HCT116 (cell line): Measurements from ENCODE around the gene FAM53A. TPM values are rescaled to one million over a fixed set of nuclear protein-coding genes. Genes with fewer than 3 reads are reported as not detected.

Source experiments
- ATAC-seq: fragments of 200-7000 bp; cut with Tn5 transposase; 2 replicates; pipeline ENCODE4 v1.9.1; 2020; ENCODE audit warnings: mild to moderate bottlenecking, moderate library complexity
- BruUV-seq: library from RNA; stranded (reverse); fragments of 400-500 nt; replicated peaks from 2 replicates; lab custom pipeline; 2021; lab: Mats Ljungman, UMichigan
- CTCF ChIA-PET: fragments of 300-600 bp; sonication (Branson Sonifier 250); formaldehyde crosslinking; loops from one replicate; lab custom pipeline; 2021; ENCODE audit warnings: antibody characterized with exemption; lab: Charles Lee
- POLR2A ChIA-PET: fragments of 300-600, 350-600 bp; sonication (Branson Sonifier 250); formaldehyde crosslinking; loops from one replicate; lab custom pipeline; 2021; ENCODE audit warnings: antibody characterized with exemption; lab: Charles Lee
- RAD21 ChIA-PET, 2 experiments: fragments of 300-600 bp; sonication (Branson Sonifier 250); formaldehyde crosslinking; loops; one replicate each; lab custom pipeline; 2023; ENCODE audit warnings: low total read pairs in 2 of 2; ENCODE audit not compliant: uncharacterized antibody in 2 of 2, unreplicated experiment in 2 of 2, low non-redundant PET in 1 of 2; lab: Charles Lee
- DNase-seq: peaks from one replicate; pipeline ENCODE4 v3.0.0-alpha.2; 2010; ENCODE audit warnings: low read depth, low spot score
- H2AFZ ChIP-seq: fragments of 200-600 bp; shearing (Covaris generic), sonication (generic); 2 replicates; pipeline ENCODE4 v1.6.1; 2017; ENCODE audit warnings: low read depth, mixed run types, mixed read lengths, antibody characterized with exemption, low read length; ENCODE audit not compliant: poor library complexity, severe bottlenecking
- H3K27ac ChIP-seq: 2 replicates; pipeline ENCODE4 v1.5.1; 2012; ENCODE audit warnings: low read depth, low read length
- H3K27me3 ChIP-seq: fragments of 200-600 bp; sonication (generic); 2 replicates; pipeline ENCODE4 v1.6.1; 2016; ENCODE audit warnings: mixed run types, low read length, mixed read lengths; ENCODE audit not compliant: insufficient read depth
- H3K36me3 ChIP-seq, 2 experiments: fragments of 200-500 bp in 1 of 2; fragments of 200-600 bp in 1 of 2; sonication (Bioruptor generic) in 1 of 2; sonication (generic) in 1 of 2; 2 replicates each; pipeline versions ENCODE4 v1.5.1 to v1.6.1; 2014 to 2016; ENCODE audit warnings: low read length in 2 of 2, inconsistent platforms in 1 of 2, mixed read lengths in 1 of 2, mixed run types in 1 of 2; ENCODE audit not compliant: insufficient read depth in 2 of 2, control insufficient read depth in 1 of 2
- H3K4me1 ChIP-seq, 2 experiments: fragments of 200-600 bp in 1 of 2; sonication (generic) in 1 of 2; 2 replicates each; pipeline versions ENCODE4 v1.5.1 to v1.6.1; 2012 to 2017; ENCODE audit warnings: low read length in 2 of 2, inconsistent platforms in 1 of 2, mild to moderate bottlenecking in 1 of 2, mixed read lengths in 1 of 2, mixed run types in 1 of 2, moderate library complexity in 1 of 2; ENCODE audit not compliant: insufficient read depth in 2 of 2, control insufficient read depth in 1 of 2
- H3K4me2 ChIP-seq: fragments of 200-600 bp; sonication (generic); 2 replicates; pipeline ENCODE4 v1.6.1; 2017; ENCODE audit warnings: mixed run types, low read length, mixed read lengths
- H3K4me3 ChIP-seq, 2 experiments: fragments of 200-600 bp in 1 of 2; sonication (generic) in 1 of 2; replicated peaks in 1 of 2; 2 replicates each; pipeline ENCODE4 v1.5.1; 2011 to 2016; ENCODE audit warnings: low read length in 2 of 2, control low read depth in 1 of 2, low read depth in 1 of 2, mild to moderate bottlenecking in 1 of 2, mixed read lengths in 1 of 2, mixed run types in 1 of 2
- H3K79me2 ChIP-seq: fragments of 200-600 bp; sonication (generic); 2 replicates; pipeline ENCODE4 v1.6.1; 2017; ENCODE audit warnings: mild to moderate bottlenecking, mixed run types, low read length, moderate library complexity, mixed read lengths; ENCODE audit not compliant: insufficient read depth
- H3K9ac ChIP-seq: fragments of 200-600 bp; sonication (generic); 2 replicates; pipeline ENCODE4 v1.6.1; 2016; ENCODE audit warnings: low read length, mixed read lengths
- H3K9me2 ChIP-seq: fragments of 200-600 bp; sonication (generic), shearing (Covaris generic); 2 replicates; pipeline ENCODE4 v1.6.1; 2017; ENCODE audit warnings: mixed run types, mild to moderate bottlenecking, moderate library complexity; ENCODE audit not compliant: insufficient read depth
- H3K9me3 ChIP-seq, 2 experiments: fragments of 200-500 bp in 1 of 2; fragments of 200-600 bp in 1 of 2; sonication (Bioruptor generic) in 1 of 2; sonication (generic) in 1 of 2; 2 replicates each; pipeline ENCODE4 v1.6.1; 2014 to 2017; ENCODE audit warnings: low read length in 2 of 2, mixed read lengths in 2 of 2, inconsistent platforms in 1 of 2, low read depth in 1 of 2, mild to moderate bottlenecking in 1 of 2, mixed run types in 1 of 2, moderate library complexity in 1 of 2; ENCODE audit not compliant: control insufficient read depth in 1 of 2, insufficient read depth in 1 of 2
- H4K20me1 ChIP-seq: fragments of 200-600 bp; sonication (generic), shearing (Covaris generic); 2 replicates; pipeline ENCODE4 v1.6.1; 2017; ENCODE audit warnings: mixed run types, mild to moderate bottlenecking, moderate library complexity; ENCODE audit not compliant: insufficient read depth
- CBX3 ChIP-seq: IDR thresholded peaks from 2 replicates; pipeline ENCODE4 v1.6.1; 2012; ENCODE audit warnings: low read depth
- ELF1 ChIP-seq: IDR thresholded peaks from 2 replicates; pipeline ENCODE4 v1.6.1; 2012; ENCODE audit warnings: low read depth, borderline replicate concordance
- FOSL1 ChIP-seq: IDR thresholded peaks from 2 replicates; pipeline ENCODE4 v1.6.1; 2012; ENCODE audit warnings: low read depth
- POLR2A ChIP-seq: IDR thresholded peaks from 2 replicates; pipeline ENCODE4 v1.7.0; 2011; ENCODE audit warnings: borderline replicate concordance; ENCODE audit not compliant: insufficient read depth, insufficient read length; ENCODE audit errors: extremely low read depth
- ZFX ChIP-seq: fragments of 450-650 bp; IDR thresholded peaks from 2 replicates; pipeline ENCODE4 v1.6.1; 2017
- intact Hi-C: fragments of 100-400 bp; cut with micrococcal nuclease; formaldehyde crosslinking; loops from 2 replicates; pipeline ENCODE4 v1.10.0; 2022
- total RNA-seq: library from RNA; stranded (reverse); gene quantifications from one replicate; pipeline ENCODE4 v1.2.1, GENCODE V29; 2021; ENCODE audit not compliant: unreplicated experiment
- TF ChIP-seq, protein P1 (sequence below): IDR thresholded peaks from 2 replicates; pipeline ENCODE4 v1.6.1; 2011; ENCODE audit warnings: mild to moderate bottlenecking, low read length, moderate library complexity; ENCODE audit not compliant: insufficient replicate concordance; ENCODE audit errors: extremely low read depth
- TF ChIP-seq, protein P2 (sequence below): IDR thresholded peaks from 2 replicates; pipeline ENCODE4 v1.6.1; 2012; ENCODE audit warnings: low read depth

Gene FAM53A
- total RNA-seq, 1 experiment from 2014 or later: 1.1 TPM

DNA sequence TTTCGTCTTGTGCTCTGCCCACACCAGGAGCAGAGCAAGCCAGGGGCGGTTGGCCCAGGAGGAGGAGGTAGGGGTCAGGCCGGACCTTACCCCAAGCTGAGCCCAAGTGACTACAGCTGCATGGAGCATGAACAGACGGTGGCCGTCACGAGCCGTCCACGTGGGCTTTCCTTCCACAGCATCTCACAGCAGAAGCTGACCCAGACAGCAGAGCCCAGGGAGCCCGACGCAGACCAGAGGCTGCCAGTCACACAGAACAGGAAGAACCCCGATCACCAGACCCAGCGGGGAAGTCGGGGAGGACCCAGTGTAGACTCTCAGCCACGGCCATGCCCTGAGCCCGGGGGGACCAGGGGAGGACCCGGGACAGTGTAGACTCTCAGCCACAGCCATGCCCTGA, 58.0 kb downstream of the FAM53A start:
- H3K79me2 ChIP-seq: no peaks in the 10 kb centered on the region
- H3K4me3 ChIP-seq: no peak overlapping the region
- CTCF ChIA-PET: no interaction called here
- H2AFZ ChIP-seq: no peak overlapping the region
- no peaks in the 10 kb centered on the region for H3K36me3 ChIP-seq
- H4K20me1 ChIP-seq: no peaks in the 10 kb centered on the region
- peak overlapping the region; percentile 26; the same call in 1 of the 2 replicates for H3K27ac ChIP-seq
- RAD21 ChIA-PET: no interaction called here
- no peaks in the 10 kb centered on the region for H3K9me2 ChIP-seq
- POLR2A ChIA-PET: no interaction called here
- no peak overlapping the region for H3K4me2 ChIP-seq
- intact Hi-C loops: no loop called here
- DNase-seq: no peak
- H3K9ac ChIP-seq: no peak overlapping the region
- TF ChIP-seq FOSL1 (no peak), CBX3 (no peak), ELF1 (no peak), ZFX (no peak), POLR2A (no peak)
- TF ChIP-seq, protein P1, sequence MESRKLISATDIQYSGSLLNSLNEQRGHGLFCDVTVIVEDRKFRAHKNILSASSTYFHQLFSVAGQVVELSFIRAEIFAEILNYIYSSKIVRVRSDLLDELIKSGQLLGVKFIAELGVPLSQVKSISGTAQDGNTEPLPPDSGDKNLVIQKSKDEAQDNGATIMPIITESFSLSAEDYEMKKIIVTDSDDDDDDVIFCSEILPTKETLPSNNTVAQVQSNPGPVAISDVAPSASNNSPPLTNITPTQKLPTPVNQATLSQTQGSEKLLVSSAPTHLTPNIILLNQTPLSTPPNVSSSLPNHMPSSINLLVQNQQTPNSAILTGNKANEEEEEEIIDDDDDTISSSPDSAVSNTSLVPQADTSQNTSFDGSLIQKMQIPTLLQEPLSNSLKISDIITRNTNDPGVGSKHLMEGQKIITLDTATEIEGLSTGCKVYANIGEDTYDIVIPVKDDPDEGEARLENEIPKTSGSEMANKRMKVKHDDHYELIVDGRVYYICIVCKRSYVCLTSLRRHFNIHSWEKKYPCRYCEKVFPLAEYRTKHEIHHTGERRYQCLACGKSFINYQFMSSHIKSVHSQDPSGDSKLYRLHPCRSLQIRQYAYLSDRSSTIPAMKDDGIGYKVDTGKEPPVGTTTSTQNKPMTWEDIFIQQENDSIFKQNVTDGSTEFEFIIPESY: no peak
- TF ChIP-seq, protein P2, sequence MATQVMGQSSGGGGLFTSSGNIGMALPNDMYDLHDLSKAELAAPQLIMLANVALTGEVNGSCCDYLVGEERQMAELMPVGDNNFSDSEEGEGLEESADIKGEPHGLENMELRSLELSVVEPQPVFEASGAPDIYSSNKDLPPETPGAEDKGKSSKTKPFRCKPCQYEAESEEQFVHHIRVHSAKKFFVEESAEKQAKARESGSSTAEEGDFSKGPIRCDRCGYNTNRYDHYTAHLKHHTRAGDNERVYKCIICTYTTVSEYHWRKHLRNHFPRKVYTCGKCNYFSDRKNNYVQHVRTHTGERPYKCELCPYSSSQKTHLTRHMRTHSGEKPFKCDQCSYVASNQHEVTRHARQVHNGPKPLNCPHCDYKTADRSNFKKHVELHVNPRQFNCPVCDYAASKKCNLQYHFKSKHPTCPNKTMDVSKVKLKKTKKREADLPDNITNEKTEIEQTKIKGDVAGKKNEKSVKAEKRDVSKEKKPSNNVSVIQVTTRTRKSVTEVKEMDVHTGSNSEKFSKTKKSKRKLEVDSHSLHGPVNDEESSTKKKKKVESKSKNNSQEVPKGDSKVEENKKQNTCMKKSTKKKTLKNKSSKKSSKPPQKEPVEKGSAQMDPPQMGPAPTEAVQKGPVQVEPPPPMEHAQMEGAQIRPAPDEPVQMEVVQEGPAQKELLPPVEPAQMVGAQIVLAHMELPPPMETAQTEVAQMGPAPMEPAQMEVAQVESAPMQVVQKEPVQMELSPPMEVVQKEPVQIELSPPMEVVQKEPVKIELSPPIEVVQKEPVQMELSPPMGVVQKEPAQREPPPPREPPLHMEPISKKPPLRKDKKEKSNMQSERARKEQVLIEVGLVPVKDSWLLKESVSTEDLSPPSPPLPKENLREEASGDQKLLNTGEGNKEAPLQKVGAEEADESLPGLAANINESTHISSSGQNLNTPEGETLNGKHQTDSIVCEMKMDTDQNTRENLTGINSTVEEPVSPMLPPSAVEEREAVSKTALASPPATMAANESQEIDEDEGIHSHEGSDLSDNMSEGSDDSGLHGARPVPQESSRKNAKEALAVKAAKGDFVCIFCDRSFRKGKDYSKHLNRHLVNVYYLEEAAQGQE: no peak
- H3K4me1 ChIP-seq: no peaks in the 10 kb centered on the region
- no TSS peak for BruUV-seq
- no peaks in the 10 kb centered on the region for H3K9me3 ChIP-seq
- no peak for ATAC-seq
- no peaks in the 10 kb centered on the region for H3K27me3 ChIP-seq
